K562 (cell line): ENCODE data around the gene ENG. TPM values are rescaled to one million over a fixed set of nuclear protein-coding genes. Genes with fewer than 3 reads are reported as not detected.

Experiments used
- ADNP ChIP-seq: fragments of 200-800 bp; sonication (Bioruptor generic); IDR thresholded peaks from 2 replicates; pipeline ENCODE4 v1.6.1; 2016; ENCODE audit warnings: missing genetic modification characterization, missing compliant biosample characterization
- CGGBP1 ChIP-seq: fragments of 250-450 bp; sonication (Bioruptor Pico); IDR thresholded peaks from 2 replicates; pipeline ENCODE4 v1.9.0; 2021; ENCODE audit warnings: mild to moderate bottlenecking
- HNRNPLL ChIP-seq: fragments of 200-400 bp; formaldehyde crosslinking; IDR thresholded peaks from 2 replicates; pipeline ENCODE4 v1.6.1; 2017; ENCODE audit warnings: low read length, low read depth, mild to moderate bottlenecking; ENCODE audit not compliant: poor library complexity, severe bottlenecking
- KLF16 ChIP-seq: IDR thresholded peaks from 2 replicates; pipeline ENCODE4 v1.6.1; 2016; ENCODE audit warnings: antibody characterized with exemption
- POLR2G ChIP-seq: fragments of 200-400 bp; formaldehyde crosslinking; IDR thresholded peaks from 2 replicates; pipeline ENCODE4 v1.6.1; 2017; ENCODE audit warnings: low read depth, mild to moderate bottlenecking, antibody characterized with exemption, low read length, moderate library complexity
- PREB ChIP-seq: sonication (generic); formaldehyde crosslinking; IDR thresholded peaks from 2 replicates; pipeline ENCODE4 v1.8.1; 2023; ENCODE audit warnings: mild to moderate bottlenecking, missing genetic modification reagents
- RB1 ChIP-seq: fragments of 450-650 bp; IDR thresholded peaks from 2 replicates; pipeline ENCODE4 v1.6.1; 2017; ENCODE audit warnings: low read depth, mild to moderate bottlenecking
- RBFOX2 ChIP-seq: fragments of 200-400 bp; formaldehyde crosslinking; IDR thresholded peaks from 2 replicates; pipeline ENCODE4 v1.6.1; 2017; ENCODE audit warnings: low read depth, mild to moderate bottlenecking, low read length, moderate library complexity
- SOX6 ChIP-seq: fragments of 450-650 bp; IDR thresholded peaks from 2 replicates; pipeline ENCODE4 v1.6.1; 2014; ENCODE audit warnings: mild to moderate bottlenecking
- STAT5B ChIP-seq: fragments of 250-450 bp; sonication (Bioruptor Pico); IDR thresholded peaks from 2 replicates; pipeline ENCODE4 v1.8.0; 2021; ENCODE audit warnings: mild to moderate bottlenecking, inconsistent platforms
- TAF15 ChIP-seq: fragments of 200-400 bp; formaldehyde crosslinking; IDR thresholded peaks from 2 replicates; pipeline ENCODE4 v1.6.1; 2017; ENCODE audit warnings: mild to moderate bottlenecking, low read depth, low read length, moderate library complexity
- TBL1XR1 ChIP-seq, 2 experiments: IDR thresholded peaks; 2 replicates each; pipeline ENCODE4 v1.6.1; 2012; ENCODE audit warnings: improper control_type of control experiment in 2 of 2, low read length in 2 of 2, mild to moderate bottlenecking in 1 of 2
- TCF7L2 ChIP-seq: fragments of 150-350 bp; IDR thresholded peaks from 2 replicates; pipeline ENCODE4 v1.6.1; 2016; ENCODE audit warnings: low read depth, mild to moderate bottlenecking, low read length, moderate library complexity
- TSHZ1 ChIP-seq: fragments of 250-450 bp; sonication (Bioruptor Pico); IDR thresholded peaks from 2 replicates; pipeline ENCODE4 v1.4.0; 2020; ENCODE audit warnings: mild to moderate bottlenecking, moderate library complexity
- ZNF121 ChIP-seq: sonication (generic); formaldehyde crosslinking; conservative IDR thresholded peaks from 2 replicates; pipeline ENCODE4 v1.8.0; 2022; ENCODE audit warnings: missing genetic modification reagents
- ZNF263 ChIP-seq: sonication (generic); formaldehyde crosslinking; IDR thresholded peaks from 2 replicates; pipeline ENCODE4 v1.8.0; 2022; ENCODE audit warnings: mild to moderate bottlenecking, missing genetic modification reagents, borderline replicate concordance
- ZNF512 ChIP-seq: IDR thresholded peaks from 2 replicates; pipeline ENCODE4 v1.6.1; 2016; ENCODE audit warnings: missing genetic modification characterization, missing compliant biosample characterization
- polyA plus RNA-seq, 8 experiments: library from polyadenylated mRNA; depleted of rRNA in 4 of 8; stranded (reverse) in 5 of 8; unstranded in 3 of 8; fragments of >200 nt; fragmentation: Nextera tagmentation in 2 of 8; fragmentation: Illumina TruSeq in 1 of 8; extraction: Ambion mirVana in 2 of 8; extraction: Trizol in 1 of 8; gene quantifications; 2 replicates each; pipeline versions ENCODE4 v1.2.1 to v1.2.3, GENCODE V29; 2011 to 2014; ENCODE audit warnings: inconsistent platforms in 1 of 8, missing spikeins in 1 of 8
- total RNA-seq, 7 experiments: library from RNA; depleted of rRNA in 6 of 7; stranded (reverse); fragments of >200 nt in 6 of 7; fragmentation: Illumina TruSeq in 2 of 7; extraction: Trizol in 2 of 7; gene quantifications; 2 replicates each; pipeline versions ENCODE4 v1.2.1 to v1.2.3, GENCODE V29; 2011 to 2021; ENCODE audit warnings: low replicate concordance in 1 of 7

ENG gene
- total and polyA plus RNA-seq, 9 of the 15 experiments (the other 6 are each of a cell fraction or from before 2014, with no cell fraction given): 0.04 to 0.40 (median 0.14) TPM; not detected in 1

- TF ChIP-seq RB1 (no peak), ADNP (tag) (no peak), SOX6 (no peak), POLR2G (peak; percentile 41; the same call in 1 of the 2 replicates), RBFOX2 (peak; percentile 48; the same call in 1 of the 2 replicates), ZNF263 (0 out of 2 replicates have a peak, but pooled peaks have one; percentile 7), TBL1XR1 (IDR thresholded peaks at IDR 0.05; ENCODE audit: low read length in 2 of 2) (no peak), CGGBP1 (CRISPR knock-in tag) (no peak), TSHZ1 (CRISPR knock-in tag) (no peak), ZNF121 (CRISPR knock-in tag) (no peak), STAT5B (CRISPR knock-in tag) (no peak), ZNF512 (tag) (no peak), KLF16 (no peak), HNRNPLL (peak; percentile 29), PREB (CRISPR knock-in tag) (no peak), TAF15 (no peak), TCF7L2 (no peak)
Measured at GRCh38 chr9:127803507-127804352, 50.7 kb downstream of the ENG start (continued).
